Measurements from ENCODE around the gene GPR101. TPM values are rescaled to one million over a fixed set of nuclear protein-coding genes. Genes with fewer than 3 reads are reported as not detected.

Gene GPR101
- total and polyA plus RNA-seq, 12 donors = not detected

GRCh38 chrX:137067147-137067546, 33.4 kb upstream of the GPR101 start:
- Histone ChIP-seq H3K27ac (no peak overlapping the region), H3K36me3 (no peaks in the 10 kb centered on the region), H3K9me3 (no peaks in the 10 kb centered on the region), H3K27me3 (peaks cover 0 to 21% (median 0%) of the 10 kb centered on the region in 7 donors), H3K4me3 (no peak overlapping the region), H3K4me1 (no peaks in the 10 kb centered on the region)
- no peak for TF ChIP-seq CTCF (IDR thresholded peaks at IDR 0.05)
- no peak for DNase-seq
- ATAC-seq = no peak
- 70 to 81% methylated on average over 2 of the region's 2 CpGs for WGBS, 2 donors
- intact Hi-C loops (cut with DNase I) = no loop called here

- TF ChIP-seq CTCF (IDR thresholded peaks at IDR 0.05) = no peak
- no peaks in the 10 kb centered on the region for H3K36me3 ChIP-seq
- no peaks in the 10 kb centered on the region for H3K9me3 ChIP-seq
- no peak overlapping the region for H3K4me3 ChIP-seq
- peaks cover 0 to 5% (median 0%) of the 10 kb centered on the region in 7 donors for H3K27me3 ChIP-seq
- no peaks in the 10 kb centered on the region for H3K4me1 ChIP-seq
- WGBS, 2 donors = 59 to 60% methylated on average over 4 of the region's 4 CpGs
- no peak overlapping the region for H3K27ac ChIP-seq
- ATAC-seq (no peak), DNase-seq (no peak)
- intact Hi-C loops (cut with DNase I) = no loop called here
Measured at GRCh38 chrX:137062915-137063617, 29.3 kb upstream of the GPR101 start.

GRCh38 chrX:137058339-137059127, 24.7 kb upstream of the GPR101 start:
- no peak for DNase-seq
- intact Hi-C loops (cut with DNase I) = loop anchor here in 6 of 10 donors (10.0 kb wide), 2 partner anchors 104 to 354 kb away; no protein-coding TSS in a partner anchor
- Histone ChIP-seq H3K9me3 (no peaks in the 10 kb centered on the region), H3K27ac (no peak overlapping the region), H3K4me1 (no peaks in the 10 kb centered on the region), H3K36me3 (no peaks in the 10 kb centered on the region), H3K4me3 (no peak overlapping the region), H3K27me3 (peaks cover 0 to 26% (median 8%) of the 10 kb centered on the region in 7 donors)
- WGBS, 2 donors = 22 to 23% methylated on average over 2 of the region's 2 CpGs
- no peak for TF ChIP-seq CTCF (IDR thresholded peaks at IDR 0.05)
- ATAC-seq = no peak

GRCh38 chrX:137052643-137053235, 18.9 kb upstream of the GPR101 start:
- peak in 2 of 9 donors; percentile 6 to 9 for TF ChIP-seq CTCF (IDR thresholded peaks at IDR 0.05)

More at GRCh38 chrX:137052643-137053235, 18.9 kb upstream of the GPR101 start:
- Histone ChIP-seq H3K4me1 (peaks cover 0 to 12% (median 4%) of the 10 kb centered on the region in 9 donors), H3K36me3 (no peaks in the 10 kb centered on the region), H3K27ac (no peak overlapping the region), H3K4me3 (peak overlapping the region; percentile 26 to 54 (median 46)), H3K27me3 (peaks cover 0 to 75% (median 11%) of the 10 kb centered on the region in 7 donors), H3K9me3 (no peaks in the 10 kb centered on the region)
- intact Hi-C loops (cut with DNase I) = loop anchor here in 8 of 10 donors (2.0 to 10.0 kb wide), 4 partner anchors 95 to 348 kb away; no protein-coding TSS in a partner anchor
- WGBS, 2 donors = 2 to 3% methylated on average over 35 to 37 of the region's 37 CpGs
- ATAC-seq (no peak), DNase-seq (no peak)

All from heart right ventricle (tissue), 16 donors.